Measurements from ENCODE around the gene MYL9.

- TF ChIP-seq POLR2A (IDR thresholded peaks at IDR 0.05; ENCODE audit: low read depth, low read length) = no peak
- no peak for TF ChIP-seq CTCF (IDR thresholded peaks at IDR 0.05; ENCODE audit: extremely low read depth in 1 of 2, insufficient read depth in 1 of 2, low read depth in 1 of 2, low read length in 2 of 2)
- TF ChIP-seq POLR2AphosphoS5 (IDR thresholded peaks at IDR 0.05; ENCODE audit: insufficient read depth, low read depth, low read length) = no peak
- no peak for TF ChIP-seq FOS (IDR thresholded peaks at IDR 0.05; ENCODE audit: borderline replicate concordance, insufficient read depth, low read length)
Observed at GRCh38 chr20:36507746-36508145, 33.6 kb upstream of the MYL9 start.
